HG03378 (cell line): ENCODE measurements around the gene UNC5CL.
"Not testable (repeated sequence)": the region's sequence is repeated elsewhere in the genome, so short reads cannot be mapped to it uniquely, and the experiment has no call there.

ENCODE experiments used
- ATAC-seq: cut with Tn5 transposase; IDR thresholded peaks from one replicate; pipeline ENCODE4 v1.9.1; 2021; ENCODE audit warnings: mild to moderate bottlenecking, moderate library complexity; ENCODE audit not compliant: unreplicated experiment

Gene UNC5CL

DNA sequence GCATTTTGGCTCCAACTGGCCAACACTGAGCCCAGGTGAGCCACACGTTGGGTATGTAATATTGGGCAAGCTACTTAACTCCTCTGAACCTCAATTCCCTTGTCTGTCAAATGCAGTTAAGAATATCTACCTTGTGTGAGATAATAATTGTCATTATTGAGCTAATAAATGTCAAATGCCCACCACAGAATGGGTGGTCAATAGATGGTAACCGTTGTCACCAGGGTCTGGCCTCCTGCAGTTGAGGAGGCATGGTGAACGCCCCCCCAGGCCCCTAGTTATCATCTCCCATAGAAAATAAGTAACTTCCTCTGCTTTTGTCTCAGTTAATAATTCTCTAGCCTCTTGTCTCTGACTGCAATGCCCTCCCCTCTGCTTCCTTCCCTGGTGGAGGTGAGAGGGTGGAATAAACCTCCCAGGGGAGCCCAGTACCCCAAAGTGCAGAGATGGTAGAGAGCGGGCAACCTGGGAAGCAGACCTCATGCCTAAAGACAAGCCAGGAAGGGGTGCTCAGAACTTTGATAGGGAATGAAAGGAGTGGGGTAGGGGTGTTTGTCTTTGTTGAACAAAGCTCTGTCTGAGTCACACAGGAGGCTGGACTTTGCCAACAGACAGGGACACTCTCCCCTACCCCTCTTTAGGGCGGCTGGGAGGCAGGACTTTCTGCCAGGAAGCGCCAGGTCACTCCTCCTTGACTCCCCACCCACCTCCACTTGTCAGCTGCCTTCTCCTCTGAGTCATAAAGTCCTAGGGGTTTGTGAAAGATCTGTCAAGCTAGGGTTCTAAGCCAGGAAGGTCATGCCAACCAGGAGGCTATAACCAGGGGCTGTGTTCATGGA is 1.3 kb upstream of the UNC5CL start:
- peak; percentile 58 for ATAC-seq

GRCh38 chr6:41038205-41038604 is 816 bp downstream of the UNC5CL start:
- ATAC-seq = no peak

DNA sequence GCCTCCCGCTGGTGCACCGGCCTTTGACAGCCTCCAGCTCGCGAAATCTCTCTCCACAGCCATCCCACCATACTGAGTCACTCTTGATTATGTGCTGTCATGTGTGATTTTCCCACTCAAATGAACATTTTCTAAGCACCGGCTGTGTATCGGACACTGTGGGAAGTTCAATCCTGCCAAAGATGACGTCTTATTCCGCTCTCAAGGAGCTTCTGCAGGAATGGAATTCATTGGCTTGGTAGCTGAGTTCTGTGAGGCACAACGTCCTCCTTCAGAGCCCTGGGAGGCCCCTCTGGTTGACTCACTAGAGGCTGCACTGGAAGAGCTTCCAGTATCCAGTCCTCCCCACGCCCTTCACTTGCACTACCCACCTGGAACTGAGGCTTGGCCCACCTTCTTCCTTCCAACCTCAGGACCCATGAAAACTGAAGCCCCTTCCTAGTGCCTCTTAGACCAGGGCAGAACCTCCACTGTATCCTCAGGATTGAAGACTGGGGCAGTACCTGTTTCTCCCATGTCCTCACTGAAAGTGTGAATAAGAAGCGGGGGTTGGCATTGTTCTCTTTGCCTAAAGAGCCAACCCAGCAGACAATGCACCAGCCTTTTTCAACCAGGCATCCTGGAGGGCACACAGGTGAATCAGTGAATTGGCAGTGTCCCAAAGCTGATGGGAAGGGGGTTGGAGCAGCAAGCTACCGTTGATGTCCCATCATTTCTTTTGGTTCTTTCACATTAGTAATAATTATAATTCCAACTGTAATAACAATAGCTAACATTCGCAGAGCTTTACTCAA is 1.7 kb downstream of the UNC5CL start:
- ATAC-seq = no peak

GRCh38 chr6:41036601-41037000 is 2.4 kb downstream of the UNC5CL start:
- no peak for ATAC-seq

- no peak for ATAC-seq
Measured at GRCh38 chr6:41036186-41036585, 2.8 kb downstream of the UNC5CL start.

DNA sequence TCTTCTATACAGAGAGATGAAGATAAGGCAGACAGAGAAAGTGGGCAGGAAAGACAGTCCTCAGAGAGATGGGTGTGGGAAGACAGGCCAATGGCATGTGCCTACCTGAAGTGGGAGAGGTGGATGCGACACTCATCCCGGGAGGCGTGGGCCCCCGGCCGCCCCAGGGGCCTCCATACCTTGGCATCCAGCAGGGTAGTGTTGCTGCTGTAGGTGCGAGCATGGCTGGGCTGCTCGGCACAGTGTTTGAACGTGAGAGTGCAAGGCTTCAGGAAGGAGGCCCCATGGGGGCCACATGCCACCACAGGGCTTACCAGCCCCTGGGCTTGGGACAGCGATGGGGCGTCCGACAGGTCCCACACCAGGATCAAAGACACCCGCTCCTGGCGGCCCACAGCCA is 5.2 kb downstream of the UNC5CL start:
- no peak for ATAC-seq

DNA sequence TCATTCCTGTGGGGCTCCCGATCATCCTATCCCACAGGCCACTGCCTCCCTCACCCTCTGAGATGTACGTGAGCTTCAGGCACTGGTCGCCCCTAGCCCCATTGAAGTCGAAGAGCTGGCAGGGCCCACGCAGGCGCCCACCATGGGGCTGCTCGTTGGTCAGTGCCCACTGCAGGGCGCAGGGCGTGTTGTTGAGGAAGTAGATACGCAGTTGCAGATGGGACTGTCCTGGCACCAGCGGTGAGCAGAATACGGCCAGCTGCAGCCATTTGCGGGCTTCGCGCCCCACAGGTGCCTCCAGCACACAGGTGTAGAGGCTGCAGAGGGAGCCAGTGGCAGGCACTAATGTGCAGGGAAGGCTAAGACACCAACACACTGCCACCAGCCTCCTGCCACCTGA is 6.2 kb downstream of the UNC5CL start:
- no peak for ATAC-seq

DNA sequence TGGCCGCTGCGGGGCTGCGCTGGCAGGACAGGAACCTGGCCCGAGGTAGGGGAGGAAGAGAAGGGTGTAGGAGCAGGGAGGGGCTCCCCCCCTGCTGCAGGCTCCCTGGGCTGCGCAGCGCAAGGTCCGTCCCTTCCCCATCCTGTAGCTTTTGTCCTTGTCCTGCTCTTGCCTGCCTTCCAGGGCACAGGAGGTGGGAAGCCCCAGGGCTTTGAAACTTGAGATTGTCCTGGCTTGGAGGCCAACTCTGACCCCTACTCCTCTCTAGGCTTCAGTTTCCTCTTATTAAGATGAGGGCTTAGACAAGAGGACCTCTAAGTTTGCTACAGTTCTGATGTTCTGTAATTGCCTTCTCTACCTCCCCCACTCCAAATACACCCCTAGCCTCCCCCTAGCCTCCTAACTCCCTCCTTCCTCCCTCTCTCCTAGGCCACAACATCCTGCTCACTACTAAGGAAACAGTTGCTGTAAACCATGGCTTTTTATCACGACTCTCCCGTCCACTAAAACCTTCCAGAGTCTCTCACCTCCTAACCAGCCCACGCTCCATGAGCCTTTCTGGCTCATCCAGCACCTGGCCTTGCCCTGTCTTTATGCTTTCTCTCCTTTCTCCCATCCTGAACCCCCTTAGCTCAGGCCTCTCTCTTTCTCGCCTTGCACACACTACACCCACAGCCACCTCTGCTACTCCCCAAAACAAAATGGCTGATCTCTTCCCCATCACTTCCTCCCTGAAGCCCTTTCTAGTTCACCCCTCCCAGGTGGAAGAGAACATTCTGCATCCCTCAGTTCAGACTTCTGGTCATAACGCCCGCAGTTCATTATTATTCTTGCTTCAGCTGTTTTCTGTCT is 10.2 kb downstream of the UNC5CL start:
- peak; percentile 38 for ATAC-seq

DNA sequence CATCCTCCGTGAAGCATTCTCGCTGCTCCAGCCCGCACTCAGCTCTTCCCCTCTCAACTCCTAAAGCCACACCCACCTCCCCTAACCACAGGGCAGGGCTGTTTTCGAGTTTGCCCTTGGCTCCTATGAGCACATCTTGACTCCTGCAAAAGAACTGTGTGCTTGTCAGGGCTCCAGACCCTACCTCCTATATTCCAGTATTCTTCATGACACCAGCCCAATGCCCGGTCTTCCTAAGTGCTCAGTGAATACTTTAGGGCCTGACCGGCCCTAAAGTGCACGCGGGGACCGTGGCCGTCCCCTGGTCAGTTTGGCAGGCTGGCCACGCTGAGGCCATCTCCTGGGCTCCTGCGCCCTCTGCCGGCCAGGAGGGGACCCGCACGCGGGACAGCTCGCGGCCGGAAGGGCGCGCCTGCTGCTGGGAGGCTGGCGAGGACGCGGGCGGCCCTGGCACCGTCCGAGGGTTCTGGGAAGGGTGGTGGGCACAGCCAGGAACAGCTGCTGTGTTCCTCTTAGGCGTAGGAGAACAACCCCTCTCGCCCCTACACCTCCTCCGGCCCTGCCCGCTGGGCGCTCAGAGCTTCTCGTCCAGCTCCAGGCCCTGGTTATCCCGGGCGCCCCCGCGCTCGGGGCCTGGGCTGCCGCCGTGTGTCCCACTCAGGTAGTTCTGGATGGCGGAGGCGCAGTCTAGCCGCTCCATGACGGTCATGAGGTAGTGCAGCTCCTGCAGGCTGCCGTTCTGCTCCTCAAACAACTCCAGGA is 11.0 kb downstream of the UNC5CL start:
- peak; percentile 56 for ATAC-seq

GRCh38 chr6:41027241-41027640 is 11.8 kb downstream of the UNC5CL start:
- ATAC-seq = no peak

DNA sequence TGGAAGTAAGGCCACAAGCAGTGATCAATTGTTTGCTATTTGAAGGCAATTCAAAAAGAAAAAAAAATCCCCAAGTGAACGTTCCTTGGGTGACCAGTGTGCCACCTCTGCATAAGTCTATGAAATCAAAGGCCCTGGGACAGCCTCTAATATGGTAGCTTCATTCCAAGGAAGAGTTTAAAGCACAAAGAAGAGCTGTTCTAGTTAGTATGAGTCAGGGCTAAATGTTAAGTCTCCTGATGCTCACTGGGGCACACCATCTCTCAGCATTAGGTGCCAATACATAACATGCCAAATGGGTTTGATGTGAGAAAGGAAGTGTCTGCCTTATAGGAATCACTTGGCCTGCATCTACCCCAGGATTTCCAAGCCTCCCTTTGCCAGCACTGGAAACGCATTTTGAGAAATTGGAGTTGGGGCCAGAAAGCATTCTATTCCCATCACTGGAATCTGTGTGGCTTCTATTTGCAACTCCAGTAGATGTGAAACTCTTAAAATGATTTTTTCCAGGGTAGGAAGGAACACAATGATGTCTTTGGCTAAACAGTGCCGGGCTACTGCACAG is 13.0 kb downstream of the UNC5CL start:
- ATAC-seq = no peak

- no peak for ATAC-seq
Measured at GRCh38 chr6:41023114-41023513, 15.9 kb downstream of the UNC5CL start.

DNA sequence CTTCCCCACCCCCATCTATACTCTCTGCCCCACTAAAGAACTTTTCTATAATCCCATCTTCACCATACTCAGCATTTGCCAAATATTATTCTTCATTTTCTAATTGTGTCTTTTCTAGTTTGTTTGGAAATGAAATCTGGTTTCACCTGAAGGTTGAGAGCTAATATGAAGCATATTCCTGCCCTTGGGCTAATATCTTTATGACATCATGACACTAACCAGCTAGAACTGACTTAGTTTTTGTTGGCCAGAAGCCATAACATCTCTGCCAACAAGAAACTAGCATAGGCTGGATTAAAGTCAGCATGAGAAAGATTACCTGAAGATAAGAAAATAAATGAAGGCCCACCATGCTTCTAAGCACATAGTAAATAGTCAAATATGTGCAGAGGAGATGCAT is 16.7 kb downstream of the UNC5CL start:
- no peak for ATAC-seq

GRCh38 chr6:41021832-41022231 is 17.2 kb downstream of the UNC5CL start:
- ATAC-seq = no peak

GRCh38 chr6:41017663-41018062 is 21.4 kb downstream of the UNC5CL start:
- no peak for ATAC-seq

DNA sequence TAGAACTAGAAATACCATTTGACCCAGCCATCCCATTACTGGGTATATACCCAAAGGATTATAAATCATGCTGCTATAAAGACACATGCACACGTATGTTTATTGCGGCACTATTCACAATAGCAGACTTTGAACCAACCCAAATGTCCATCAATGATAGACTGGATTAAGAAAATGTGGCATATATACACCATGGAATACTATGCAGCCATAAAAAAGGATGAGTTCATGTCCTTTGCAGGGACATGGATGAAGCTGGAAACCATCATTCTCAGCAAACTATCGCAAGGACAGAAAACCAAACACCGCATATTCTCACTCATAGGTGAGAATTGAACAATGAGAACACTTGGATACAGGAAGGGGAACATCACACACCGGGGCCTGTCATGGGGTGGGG is 23.2 kb downstream of the UNC5CL start:
- ATAC-seq = not testable (repeated sequence)

DNA sequence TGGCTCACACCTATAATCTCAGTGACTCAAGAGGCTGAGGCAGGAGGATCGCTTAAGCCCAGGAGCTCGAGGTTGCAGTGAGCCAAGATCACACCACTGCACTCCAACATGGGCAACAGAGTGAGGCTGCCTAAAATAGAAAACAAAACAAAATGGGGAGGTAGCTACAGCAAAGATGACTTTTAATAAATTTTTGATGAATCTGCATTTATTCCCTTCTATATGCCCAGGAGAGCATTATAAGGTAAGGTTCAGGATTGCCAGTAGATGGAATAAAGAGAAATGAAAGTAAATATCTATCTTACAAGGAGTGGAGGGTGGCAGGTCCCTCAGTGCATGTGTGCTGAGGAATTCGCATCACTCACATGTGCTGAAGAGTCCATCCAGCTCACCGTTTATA is 24.2 kb downstream of the UNC5CL start:
- ATAC-seq = no peak

DNA sequence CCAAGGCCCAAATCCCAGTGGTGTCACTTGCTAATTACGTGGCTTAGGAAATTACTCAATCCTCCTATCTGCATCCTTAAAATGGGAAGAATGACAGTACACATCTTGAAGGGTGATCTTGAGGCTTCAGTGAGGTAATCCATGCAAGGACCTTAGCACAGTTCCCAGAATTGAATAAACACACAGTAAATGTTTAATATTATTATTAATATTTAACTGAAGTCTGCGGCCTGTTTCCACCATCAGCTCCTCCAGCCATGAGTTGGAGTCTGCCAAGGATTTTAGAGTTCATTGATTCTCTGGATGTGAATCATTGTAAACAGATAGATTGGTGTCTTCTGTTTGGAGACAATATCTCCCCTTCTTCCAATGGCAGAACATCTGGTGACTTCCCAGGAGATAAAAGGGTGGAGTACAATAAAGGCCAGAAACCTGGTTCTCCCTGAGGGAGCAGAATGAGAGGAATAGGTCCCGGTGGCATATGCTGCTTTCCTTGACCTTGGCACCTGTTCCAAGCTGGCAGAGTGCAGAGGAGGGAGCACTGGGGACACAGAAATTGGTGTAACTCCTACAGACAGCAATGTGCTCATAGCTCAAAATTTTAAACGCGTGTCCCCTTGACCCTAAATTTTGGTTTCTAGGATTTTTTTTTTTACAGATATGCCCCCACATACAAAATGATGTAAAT is 25.4 kb downstream of the UNC5CL start:
- ATAC-seq = no peak

DNA sequence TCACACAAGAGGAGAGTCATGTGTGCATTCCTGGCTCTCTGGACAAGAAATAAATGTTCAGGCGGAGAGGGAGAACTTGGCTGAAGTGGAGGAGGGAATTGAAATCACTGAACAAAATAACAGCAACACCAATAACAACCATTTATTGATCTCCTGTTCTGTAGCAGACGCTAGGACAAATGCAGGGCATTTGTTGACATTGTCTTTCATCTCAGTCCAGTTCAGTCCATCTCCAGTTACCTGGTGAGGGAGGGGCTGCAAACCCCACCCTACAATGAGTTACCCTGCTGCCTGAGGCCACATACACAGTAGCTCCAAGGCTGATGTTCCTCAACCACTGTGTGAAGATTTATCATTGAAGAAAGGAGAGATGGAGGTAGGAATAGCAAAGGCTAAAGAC is 27.3 kb downstream of the UNC5CL start:
- ATAC-seq = no peak

GRCh38 chr6:41009669-41010068 is 29.4 kb downstream of the UNC5CL start:
- no peak for ATAC-seq
